Ovary (tissue), 3 donors: Measurements from ENCODE around the gene PRR22.

Experiments used
- CTCF ChIP-seq, 3 donors: fragments of 450-650 bp in 2 of 3; fragments of 200-600 bp in 1 of 3; IDR thresholded peaks; one replicate each; pipeline versions ENCODE4 v1.5.1 to v1.8.0; 2016 to 2022; ENCODE audit warnings: antibody characterized with exemption in 3 of 3, mild to moderate bottlenecking in 1 of 3
- EP300 ChIP-seq: sonication (generic); formaldehyde crosslinking; IDR thresholded peaks from one replicate; pipeline ENCODE4 v1.6.1; 2017; ENCODE audit warnings: antibody characterized with exemption
- POLR2A ChIP-seq: fragments of 450-650 bp; IDR thresholded peaks from one replicate; pipeline ENCODE4 v1.6.1; 2017; ENCODE audit warnings: antibody characterized with exemption, mild to moderate bottlenecking, moderate library complexity
- donor health status: DM: no; HTN: no; CAD: no.

- TF ChIP-seq CTCF (IDR thresholded peaks at IDR 0.05) (no peak), POLR2A (no peak), EP300 (no peak)
These were observed 18.9 kb upstream of the PRR22 start for GRCh38 chr19:5803441-5803751.
